ENCODE data around the gene ASB18. TPM values are rescaled to one million over a fixed set of nuclear protein-coding genes. Genes with fewer than 3 reads are reported as not detected.

ASB18 gene
- total RNA-seq, 3 donors from 2014 or later, result not detected

DNA sequence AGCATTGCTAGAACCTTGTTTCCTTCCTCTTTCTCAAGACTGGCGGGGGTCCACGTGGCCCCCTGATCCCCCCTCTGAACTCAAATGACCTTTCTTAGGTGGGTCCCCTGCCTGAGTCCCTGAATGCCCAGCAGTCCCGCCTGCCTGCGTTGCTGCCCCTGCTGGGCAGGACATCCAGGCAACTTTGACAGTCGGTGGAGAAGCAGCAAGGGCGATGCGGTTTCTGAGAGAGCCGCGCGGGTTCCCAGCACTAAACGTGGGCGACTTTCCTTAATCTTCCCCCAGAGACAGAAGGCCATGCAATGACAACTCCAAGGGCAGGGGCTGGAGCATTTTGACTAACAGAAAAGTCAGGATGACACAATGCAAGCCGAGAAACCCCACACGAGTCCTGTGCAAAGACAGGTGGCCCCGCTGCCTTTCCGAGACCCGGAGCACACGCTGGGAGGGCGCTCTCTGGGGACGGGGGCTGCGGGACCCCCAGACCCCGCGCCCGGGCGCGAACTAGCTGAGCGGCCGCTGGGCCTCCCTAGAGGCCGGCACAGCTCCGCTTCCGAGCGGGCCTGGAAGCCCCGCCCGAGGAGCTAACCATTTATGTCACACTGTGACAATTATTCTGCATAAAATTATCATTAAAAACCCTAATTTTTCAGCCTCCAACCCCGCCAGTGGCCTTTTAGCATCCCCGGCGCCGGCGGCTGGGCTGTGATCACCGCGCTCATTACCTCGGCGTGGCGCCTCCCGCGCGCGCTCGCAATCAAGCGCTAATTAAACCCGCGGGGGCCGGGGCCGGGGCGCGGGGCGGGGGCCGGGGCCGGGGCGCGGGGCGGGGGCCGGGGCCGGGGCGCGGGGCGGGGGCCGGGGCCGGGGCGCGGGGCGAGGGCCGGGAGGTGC is 27.4 kb downstream of the ASB18 start:
- DNase-seq (no peak), ATAC-seq (no peak)
- Histone ChIP-seq H3K36me3 (ENCODE audit: low read depth) (no peaks in the 10 kb centered on the region), H3K4me3 (no peak overlapping the region), H3K4me1 (ENCODE audit: low read depth) (no peaks in the 10 kb centered on the region), H3K9me3 (peaks cover 3% of the 10 kb centered on the region)
- no peak for TF ChIP-seq CTCF (IDR thresholded peaks at IDR 0.05)
- intact Hi-C loops (cut with DNase I, micrococcal nuclease), result no loop called here

DNA sequence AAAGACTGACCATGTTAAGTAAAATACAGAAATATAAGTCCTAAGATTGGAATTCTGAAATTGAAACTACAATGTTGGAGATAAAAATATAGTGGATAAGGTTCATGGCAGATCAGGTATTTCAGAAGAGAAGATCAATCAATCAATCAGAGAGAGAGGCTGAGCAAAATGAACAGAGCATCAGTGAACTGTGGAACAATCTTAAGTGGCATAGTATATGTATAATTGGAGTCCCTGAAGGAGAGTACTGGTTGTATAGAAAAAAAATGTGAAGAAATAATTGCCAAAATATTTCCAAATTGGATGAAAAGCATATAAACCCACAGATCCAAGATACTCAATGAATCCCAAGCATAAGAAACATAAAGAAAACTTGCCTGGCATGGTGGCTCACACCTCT is 35.0 kb downstream of the ASB18 start:
- TF ChIP-seq CTCF (IDR thresholded peaks at IDR 0.05), result no peak
- no peak for ATAC-seq
- Histone ChIP-seq H3K4me1 (ENCODE audit: low read depth) (no peaks in the 10 kb centered on the region), H3K4me3 (no peak overlapping the region), H3K9me3 (peaks cover 27% of the 10 kb centered on the region), H3K36me3 (ENCODE audit: low read depth) (no peaks in the 10 kb centered on the region)
- intact Hi-C loops (cut with DNase I, micrococcal nuclease), result no loop called here
- no peak for DNase-seq

- intact Hi-C loops (cut with DNase I, micrococcal nuclease), result no loop called here
- Histone ChIP-seq H3K4me3 (no peak overlapping the region), H3K4me1 (ENCODE audit: low read depth) (no peaks in the 10 kb centered on the region), H3K36me3 (ENCODE audit: low read depth) (no peaks in the 10 kb centered on the region), H3K9me3 (peaks cover 16% of the 10 kb centered on the region)
- DNase-seq (no peak), ATAC-seq (no peak)
- TF ChIP-seq CTCF (IDR thresholded peaks at IDR 0.05), result no peak
These were observed 40.5 kb downstream of the ASB18 start for GRCh38 chr2:236223675-236224074.

DNA sequence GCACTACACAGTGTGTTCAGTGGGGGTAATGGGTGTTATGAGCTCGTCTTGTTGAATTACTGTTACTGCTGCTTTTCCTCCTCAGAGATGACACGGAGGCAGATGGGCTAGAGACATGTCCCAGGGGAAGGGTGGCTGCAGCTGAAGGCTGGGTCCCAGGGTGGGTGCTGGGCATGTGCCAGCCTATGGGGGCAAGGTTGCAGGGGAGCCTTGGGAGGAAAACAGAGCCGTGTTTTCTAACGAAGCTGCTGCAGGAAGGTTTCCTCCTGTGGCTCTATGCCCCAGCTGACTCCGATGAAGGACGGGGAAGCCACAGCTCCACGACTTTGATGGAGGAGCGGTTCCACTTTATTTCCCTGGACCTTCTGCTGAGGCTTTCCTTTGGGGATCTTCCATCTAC is 42.4 kb downstream of the ASB18 start:
- ATAC-seq (no peak), DNase-seq (no peak)
- H3K4me3 ChIP-seq, result no peak overlapping the region
- H3K4me1 ChIP-seq (ENCODE audit: low read depth), result no peaks in the 10 kb centered on the region
- TF ChIP-seq CTCF (IDR thresholded peaks at IDR 0.05), result no peak
- intact Hi-C loops (cut with DNase I, micrococcal nuclease), result no loop called here
- H3K9me3 ChIP-seq, result peaks cover 11% of the 10 kb centered on the region
- H3K36me3 ChIP-seq (ENCODE audit: low read depth), result no peaks in the 10 kb centered on the region

- intact Hi-C loops (cut with DNase I, micrococcal nuclease), result no loop called here
- H3K9me3 ChIP-seq, result peaks cover 11% of the 10 kb centered on the region
- no peak overlapping the region for H3K4me3 ChIP-seq
- TF ChIP-seq CTCF (IDR thresholded peaks at IDR 0.05), result no peak
- DNase-seq (no peak), ATAC-seq (no peak)
- no peaks in the 10 kb centered on the region for H3K36me3 ChIP-seq (ENCODE audit: low read depth)
- no peaks in the 10 kb centered on the region for H3K4me1 ChIP-seq (ENCODE audit: low read depth)
These were observed 44.8 kb downstream of the ASB18 start for GRCh38 chr2:236219411-236219810.
